HEK293 (cell line): ENCODE data around the gene USP12.

Experiments used
- BCL11A ChIP-seq: fragments of 450-650 bp; formaldehyde crosslinking; IDR thresholded peaks from 2 replicates; pipeline ENCODE4 v1.5.1; 2016; ENCODE audit warnings: low read depth, missing biosample characterization, missing genetic modification characterization
- BCL11B ChIP-seq: fragments of 450-650 bp; formaldehyde crosslinking; IDR thresholded peaks from 2 replicates; pipeline ENCODE4 v1.5.1; 2016; ENCODE audit warnings: low read depth, missing biosample characterization, missing genetic modification characterization
- OSR2 ChIP-seq: fragments of 450-650 bp; formaldehyde crosslinking; IDR thresholded peaks from 2 replicates; pipeline ENCODE4 v1.5.1; 2016; ENCODE audit warnings: missing biosample characterization, missing genetic modification characterization
- WT1 ChIP-seq: fragments of 450-650 bp; formaldehyde crosslinking; IDR thresholded peaks from 2 replicates; pipeline ENCODE4 v1.5.1; 2016; ENCODE audit warnings: missing biosample characterization, missing genetic modification characterization
- YY1 ChIP-seq: fragments of 450-650 bp; formaldehyde crosslinking; IDR thresholded peaks from 2 replicates; pipeline ENCODE4 v1.5.1; 2018; ENCODE audit warnings: missing biosample characterization, missing genetic modification characterization
- ZEB2 ChIP-seq: fragments of 450-650 bp; formaldehyde crosslinking; IDR thresholded peaks from 2 replicates; pipeline ENCODE4 v1.5.1; 2016; ENCODE audit warnings: missing biosample characterization, missing genetic modification characterization
- ZFP69B ChIP-seq: fragments of 450-650 bp; formaldehyde crosslinking; IDR thresholded peaks from 2 replicates; pipeline ENCODE4 v1.5.1; 2016; ENCODE audit warnings: missing biosample characterization, missing genetic modification characterization
- ZNF112 ChIP-seq: fragments of 450-650 bp; formaldehyde crosslinking; IDR thresholded peaks from 2 replicates; pipeline ENCODE4 v1.5.0; 2017; ENCODE audit warnings: missing biosample characterization, missing genetic modification characterization
- ZNF133 ChIP-seq: fragments of 450-650 bp; formaldehyde crosslinking; IDR thresholded peaks from 2 replicates; pipeline ENCODE4 v1.5.1; 2016; ENCODE audit warnings: missing biosample characterization, missing genetic modification characterization
- ZNF214 ChIP-seq: fragments of 450-650 bp; formaldehyde crosslinking; IDR thresholded peaks from 2 replicates; pipeline ENCODE4 v1.5.1; 2017; ENCODE audit warnings: missing biosample characterization, mild to moderate bottlenecking, missing genetic modification characterization, borderline replicate concordance
- ZNF302 ChIP-seq: fragments of 450-650 bp; formaldehyde crosslinking; IDR thresholded peaks from 2 replicates; pipeline ENCODE4 v1.5.1; 2016; ENCODE audit warnings: missing biosample characterization, missing genetic modification characterization, low read depth
- ZNF391 ChIP-seq: fragments of 450-650 bp; formaldehyde crosslinking; IDR thresholded peaks from 2 replicates; pipeline ENCODE4 v1.5.1; 2016; ENCODE audit warnings: low read depth, missing biosample characterization, missing genetic modification characterization, borderline replicate concordance
- ZNF423 ChIP-seq: fragments of 450-650 bp; formaldehyde crosslinking; IDR thresholded peaks from 2 replicates; pipeline ENCODE4 v1.5.1; 2016; ENCODE audit warnings: missing biosample characterization, missing genetic modification characterization
- ZNF433 ChIP-seq: fragments of 450-650 bp; formaldehyde crosslinking; IDR thresholded peaks from 2 replicates; pipeline ENCODE4 v1.5.1; 2016; ENCODE audit warnings: missing biosample characterization, missing genetic modification characterization, low read depth
- ZNF501 ChIP-seq: fragments of 450-650 bp; formaldehyde crosslinking; IDR thresholded peaks from 2 replicates; pipeline ENCODE4 v1.5.1; 2016; ENCODE audit warnings: missing biosample characterization, missing genetic modification characterization
- ZNF555 ChIP-seq: fragments of 450-650 bp; formaldehyde crosslinking; conservative IDR thresholded peaks from 2 replicates; pipeline ENCODE4 v1.5.1; 2017; ENCODE audit warnings: missing biosample characterization, mild to moderate bottlenecking, missing genetic modification characterization, inconsistent platforms
- ZNF558 ChIP-seq: fragments of 450-650 bp; formaldehyde crosslinking; IDR thresholded peaks from 2 replicates; pipeline ENCODE4 v1.5.1; 2016; ENCODE audit warnings: missing biosample characterization, missing genetic modification characterization
- ZNF596 ChIP-seq: fragments of 450-650 bp; IDR thresholded peaks from 2 replicates; pipeline ENCODE4 v1.5.0; 2018; ENCODE audit warnings: missing biosample characterization, mild to moderate bottlenecking, missing genetic modification characterization, moderate library complexity
- ZNF621 ChIP-seq: fragments of 450-650 bp; formaldehyde crosslinking; IDR thresholded peaks from 2 replicates; pipeline ENCODE4 v1.5.1; 2017; ENCODE audit warnings: missing biosample characterization, missing genetic modification characterization
- ZNF623 ChIP-seq: fragments of 450-650 bp; formaldehyde crosslinking; IDR thresholded peaks from 2 replicates; pipeline ENCODE4 v1.5.1; 2016; ENCODE audit warnings: missing biosample characterization, missing genetic modification characterization
- ZNF76 ChIP-seq: fragments of 450-650 bp; formaldehyde crosslinking; IDR thresholded peaks from 2 replicates; pipeline ENCODE4; 2016; ENCODE audit warnings: low read depth, missing biosample characterization, missing genetic modification characterization, borderline replicate concordance
- TF ChIP-seq, protein P1 (sequence below): fragments of 450-650 bp; formaldehyde crosslinking; IDR thresholded peaks from 2 replicates; pipeline ENCODE4 v1.5.1; 2016; ENCODE audit warnings: missing biosample characterization, missing genetic modification characterization
- TF ChIP-seq, protein P2 (sequence below): IDR thresholded peaks from 2 replicates; pipeline ENCODE4 v1.6.1; 2011; ENCODE audit warnings: mild to moderate bottlenecking, low read depth, low read length, borderline replicate concordance
- TF ChIP-seq, protein P3 (sequence below): fragments of 450-650 bp; formaldehyde crosslinking; IDR thresholded peaks from 2 replicates; pipeline ENCODE4 v1.5.1; 2016; ENCODE audit warnings: missing biosample characterization, missing genetic modification characterization, borderline replicate concordance
- TF ChIP-seq, protein P4 (sequence below): fragments of 450-650 bp; formaldehyde crosslinking; IDR thresholded peaks from 2 replicates; pipeline ENCODE4 v1.5.1; 2016; ENCODE audit warnings: missing biosample characterization, missing genetic modification characterization

The USP12 gene

DNA sequence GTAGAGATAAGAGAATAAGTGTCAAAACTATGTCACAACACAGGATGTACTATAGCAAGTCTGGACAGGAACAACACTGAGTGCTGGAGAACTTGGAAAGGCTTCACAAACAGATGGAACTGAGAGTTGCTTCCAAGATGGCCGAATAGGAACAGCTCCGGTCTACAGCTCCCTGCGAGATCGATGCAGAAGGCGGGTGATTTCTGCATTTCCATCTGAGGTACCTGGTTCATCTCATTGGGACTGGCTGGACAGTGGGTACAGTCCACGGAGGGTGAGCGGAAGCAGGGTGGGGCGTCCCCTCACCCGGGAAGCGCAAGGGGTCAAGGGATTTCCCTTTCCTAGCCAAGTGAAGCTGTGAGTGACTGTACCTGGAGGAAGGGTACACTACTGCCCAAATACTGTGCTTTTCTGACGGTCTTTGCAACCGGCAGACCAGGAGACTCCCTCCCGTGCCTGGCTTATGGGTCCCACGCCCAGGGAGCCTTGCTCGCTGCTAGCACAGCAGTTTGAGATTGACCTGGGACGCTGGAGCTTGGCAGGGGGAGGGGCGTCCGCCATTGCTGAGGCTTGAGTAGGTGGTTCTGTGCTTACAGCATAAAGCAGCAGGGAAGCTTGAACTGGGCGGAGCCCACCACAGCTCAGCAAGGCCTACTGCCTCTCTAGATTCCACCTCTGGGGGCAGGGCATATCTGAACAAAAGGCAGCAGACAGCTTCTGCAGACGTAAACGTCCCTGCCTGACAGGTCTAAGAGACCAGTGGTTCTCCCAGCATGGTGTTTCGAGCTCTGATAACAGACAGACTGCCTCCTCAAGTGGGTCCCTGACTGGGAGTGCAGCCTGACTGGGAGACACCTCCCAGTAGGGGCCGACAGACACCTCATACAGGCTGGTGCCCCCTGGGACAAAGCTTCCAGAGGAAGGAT, 46.0 kb downstream of the USP12 start (continued):
- TF ChIP-seq, protein P1, sequence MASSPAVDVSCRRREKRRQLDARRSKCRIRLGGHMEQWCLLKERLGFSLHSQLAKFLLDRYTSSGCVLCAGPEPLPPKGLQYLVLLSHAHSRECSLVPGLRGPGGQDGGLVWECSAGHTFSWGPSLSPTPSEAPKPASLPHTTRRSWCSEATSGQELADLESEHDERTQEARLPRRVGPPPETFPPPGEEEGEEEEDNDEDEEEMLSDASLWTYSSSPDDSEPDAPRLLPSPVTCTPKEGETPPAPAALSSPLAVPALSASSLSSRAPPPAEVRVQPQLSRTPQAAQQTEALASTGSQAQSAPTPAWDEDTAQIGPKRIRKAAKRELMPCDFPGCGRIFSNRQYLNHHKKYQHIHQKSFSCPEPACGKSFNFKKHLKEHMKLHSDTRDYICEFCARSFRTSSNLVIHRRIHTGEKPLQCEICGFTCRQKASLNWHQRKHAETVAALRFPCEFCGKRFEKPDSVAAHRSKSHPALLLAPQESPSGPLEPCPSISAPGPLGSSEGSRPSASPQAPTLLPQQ (tag by site-specific recombination) = peak; percentile 94
- TF ChIP-seq ZNF623 (tag by site-specific recombination) (no peak), ZNF621 (tag by site-specific recombination) (no peak), ZNF391 (no peak), ZNF558 (tag by site-specific recombination) (no peak), ZNF423 (tag by site-specific recombination) (peak; percentile 72), OSR2 (tag by site-specific recombination) (peak; percentile 93), ZNF596 (no peak), ZNF501 (tag by site-specific recombination) (0 out of 2 replicates have a peak, but pooled peaks have one; percentile 23), WT1 (tag by site-specific recombination) (no peak), ZNF214 (no peak), ZNF302 (no peak), BCL11B (tag by site-specific recombination) (no peak; the same call in none of the 2 replicates), ZNF112 (tag by site-specific recombination) (no peak), ZNF133 (tag by site-specific recombination) (no peak), YY1 (tag by site-specific recombination) (peak; percentile 69; the same call in 1 of the 2 replicates), ZEB2 (tag by site-specific recombination) (peak; percentile 66), ZNF555 (no peak), BCL11A (tag by site-specific recombination) (no peak), ZNF76 (tag by site-specific recombination) (peak; percentile 86), ZFP69B (tag by site-specific recombination) (peak; percentile 89), ZNF433 (no peak)
- TF ChIP-seq, protein P2, sequence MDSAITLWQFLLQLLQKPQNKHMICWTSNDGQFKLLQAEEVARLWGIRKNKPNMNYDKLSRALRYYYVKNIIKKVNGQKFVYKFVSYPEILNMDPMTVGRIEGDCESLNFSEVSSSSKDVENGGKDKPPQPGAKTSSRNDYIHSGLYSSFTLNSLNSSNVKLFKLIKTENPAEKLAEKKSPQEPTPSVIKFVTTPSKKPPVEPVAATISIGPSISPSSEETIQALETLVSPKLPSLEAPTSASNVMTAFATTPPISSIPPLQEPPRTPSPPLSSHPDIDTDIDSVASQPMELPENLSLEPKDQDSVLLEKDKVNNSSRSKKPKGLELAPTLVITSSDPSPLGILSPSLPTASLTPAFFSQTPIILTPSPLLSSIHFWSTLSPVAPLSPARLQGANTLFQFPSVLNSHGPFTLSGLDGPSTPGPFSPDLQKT = no peak
- TF ChIP-seq, protein P3, sequence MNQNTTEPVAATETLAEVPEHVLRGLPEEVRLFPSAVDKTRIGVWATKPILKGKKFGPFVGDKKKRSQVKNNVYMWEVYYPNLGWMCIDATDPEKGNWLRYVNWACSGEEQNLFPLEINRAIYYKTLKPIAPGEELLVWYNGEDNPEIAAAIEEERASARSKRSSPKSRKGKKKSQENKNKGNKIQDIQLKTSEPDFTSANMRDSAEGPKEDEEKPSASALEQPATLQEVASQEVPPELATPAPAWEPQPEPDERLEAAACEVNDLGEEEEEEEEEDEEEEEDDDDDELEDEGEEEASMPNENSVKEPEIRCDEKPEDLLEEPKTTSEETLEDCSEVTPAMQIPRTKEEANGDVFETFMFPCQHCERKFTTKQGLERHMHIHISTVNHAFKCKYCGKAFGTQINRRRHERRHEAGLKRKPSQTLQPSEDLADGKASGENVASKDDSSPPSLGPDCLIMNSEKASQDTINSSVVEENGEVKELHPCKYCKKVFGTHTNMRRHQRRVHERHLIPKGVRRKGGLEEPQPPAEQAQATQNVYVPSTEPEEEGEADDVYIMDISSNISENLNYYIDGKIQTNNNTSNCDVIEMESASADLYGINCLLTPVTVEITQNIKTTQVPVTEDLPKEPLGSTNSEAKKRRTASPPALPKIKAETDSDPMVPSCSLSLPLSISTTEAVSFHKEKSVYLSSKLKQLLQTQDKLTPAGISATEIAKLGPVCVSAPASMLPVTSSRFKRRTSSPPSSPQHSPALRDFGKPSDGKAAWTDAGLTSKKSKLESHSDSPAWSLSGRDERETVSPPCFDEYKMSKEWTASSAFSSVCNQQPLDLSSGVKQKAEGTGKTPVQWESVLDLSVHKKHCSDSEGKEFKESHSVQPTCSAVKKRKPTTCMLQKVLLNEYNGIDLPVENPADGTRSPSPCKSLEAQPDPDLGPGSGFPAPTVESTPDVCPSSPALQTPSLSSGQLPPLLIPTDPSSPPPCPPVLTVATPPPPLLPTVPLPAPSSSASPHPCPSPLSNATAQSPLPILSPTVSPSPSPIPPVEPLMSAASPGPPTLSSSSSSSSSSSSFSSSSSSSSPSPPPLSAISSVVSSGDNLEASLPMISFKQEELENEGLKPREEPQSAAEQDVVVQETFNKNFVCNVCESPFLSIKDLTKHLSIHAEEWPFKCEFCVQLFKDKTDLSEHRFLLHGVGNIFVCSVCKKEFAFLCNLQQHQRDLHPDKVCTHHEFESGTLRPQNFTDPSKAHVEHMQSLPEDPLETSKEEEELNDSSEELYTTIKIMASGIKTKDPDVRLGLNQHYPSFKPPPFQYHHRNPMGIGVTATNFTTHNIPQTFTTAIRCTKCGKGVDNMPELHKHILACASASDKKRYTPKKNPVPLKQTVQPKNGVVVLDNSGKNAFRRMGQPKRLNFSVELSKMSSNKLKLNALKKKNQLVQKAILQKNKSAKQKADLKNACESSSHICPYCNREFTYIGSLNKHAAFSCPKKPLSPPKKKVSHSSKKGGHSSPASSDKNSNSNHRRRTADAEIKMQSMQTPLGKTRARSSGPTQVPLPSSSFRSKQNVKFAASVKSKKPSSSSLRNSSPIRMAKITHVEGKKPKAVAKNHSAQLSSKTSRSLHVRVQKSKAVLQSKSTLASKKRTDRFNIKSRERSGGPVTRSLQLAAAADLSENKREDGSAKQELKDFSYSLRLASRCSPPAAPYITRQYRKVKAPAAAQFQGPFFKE = no peak
- TF ChIP-seq, protein P4, sequence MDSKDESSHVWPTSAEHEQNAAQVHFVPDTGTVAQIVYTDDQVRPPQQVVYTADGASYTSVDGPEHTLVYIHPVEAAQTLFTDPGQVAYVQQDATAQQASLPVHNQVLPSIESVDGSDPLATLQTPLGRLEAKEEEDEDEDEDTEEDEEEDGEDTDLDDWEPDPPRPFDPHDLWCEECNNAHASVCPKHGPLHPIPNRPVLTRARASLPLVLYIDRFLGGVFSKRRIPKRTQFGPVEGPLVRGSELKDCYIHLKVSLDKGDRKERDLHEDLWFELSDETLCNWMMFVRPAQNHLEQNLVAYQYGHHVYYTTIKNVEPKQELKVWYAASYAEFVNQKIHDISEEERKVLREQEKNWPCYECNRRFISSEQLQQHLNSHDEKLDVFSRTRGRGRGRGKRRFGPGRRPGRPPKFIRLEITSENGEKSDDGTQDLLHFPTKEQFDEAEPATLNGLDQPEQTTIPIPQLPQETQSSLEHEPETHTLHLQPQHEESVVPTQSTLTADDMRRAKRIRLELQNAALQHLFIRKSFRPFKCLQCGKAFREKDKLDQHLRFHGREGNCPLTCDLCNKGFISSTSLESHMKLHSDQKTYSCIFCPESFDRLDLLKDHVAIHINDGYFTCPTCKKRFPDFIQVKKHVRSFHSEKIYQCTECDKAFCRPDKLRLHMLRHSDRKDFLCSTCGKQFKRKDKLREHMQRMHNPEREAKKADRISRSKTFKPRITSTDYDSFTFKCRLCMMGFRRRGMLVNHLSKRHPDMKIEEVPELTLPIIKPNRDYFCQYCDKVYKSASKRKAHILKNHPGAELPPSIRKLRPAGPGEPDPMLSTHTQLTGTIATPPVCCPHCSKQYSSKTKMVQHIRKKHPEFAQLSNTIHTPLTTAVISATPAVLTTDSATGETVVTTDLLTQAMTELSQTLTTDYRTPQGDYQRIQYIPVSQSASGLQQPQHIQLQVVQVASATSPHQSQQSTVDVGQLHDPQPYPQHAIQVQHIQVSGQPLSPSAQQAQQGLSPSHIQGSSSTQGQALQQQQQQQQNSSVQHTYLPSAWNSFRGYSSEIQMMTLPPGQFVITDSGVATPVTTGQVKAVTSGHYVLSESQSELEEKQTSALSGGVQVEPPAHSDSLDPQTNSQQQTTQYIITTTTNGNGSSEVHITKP (tag by site-specific recombination) = peak; percentile 86
